ENCODE results near the gene CAMK1D.
A peak's percentile ranks its signal among the peaks of the same experiment; 100 is the strongest.

The CAMK1D gene

GRCh38 chr10:12587451-12587888 lies 238.1 kb downstream of the CAMK1D start:
- Mint-ChIP-seq H3K27me3 (no peaks in the 10 kb centered on the region), H3K4me1 (peaks cover 52% of the 10 kb centered on the region), H3K9me3 (peaks cover 0 to 9% of the 10 kb centered on the region in 2 donors), H3K27ac (no peak overlapping the region), H3K4me3 (no peak overlapping the region)
- DNase-seq (no peak), ATAC-seq (no peak)

DNA sequence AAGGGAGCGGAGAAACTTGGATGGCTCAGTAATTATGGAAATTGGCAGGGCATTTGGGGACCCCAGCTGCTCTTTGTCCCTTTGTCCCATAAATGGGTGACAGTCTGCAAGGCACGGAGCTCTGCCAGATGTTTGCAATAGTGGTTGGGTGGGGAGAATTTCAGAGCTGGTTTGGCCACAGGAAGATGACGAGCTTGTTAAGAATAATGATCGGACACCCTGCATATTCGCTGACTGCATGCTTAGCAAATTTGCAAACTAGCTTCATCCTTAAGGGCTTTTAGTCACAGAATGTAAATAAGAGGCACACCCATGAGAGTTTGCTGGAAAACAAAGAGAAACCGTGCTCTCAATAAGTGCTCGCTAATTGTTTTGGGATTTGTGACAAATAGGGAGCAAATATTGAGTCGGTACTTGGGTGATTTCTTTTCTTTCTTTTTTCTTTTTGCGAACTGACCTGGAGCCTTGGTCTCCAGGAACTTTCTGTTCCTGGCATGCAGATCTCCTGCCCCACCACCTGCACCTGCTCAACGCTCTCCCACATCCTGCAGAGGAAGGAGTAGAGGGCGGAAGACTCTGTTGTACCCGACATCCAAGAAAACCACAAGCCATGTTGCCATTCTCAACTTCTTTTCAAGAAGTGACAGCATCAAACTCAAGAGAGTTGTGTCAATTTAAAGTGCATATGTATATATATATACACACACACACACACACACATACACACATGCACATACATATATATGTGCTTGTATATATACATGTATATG lies 238.9 kb downstream of the CAMK1D start:
- Mint-ChIP-seq H3K4me3 (peak overlapping the region; percentile 77 to 79), H3K9me3 (peaks cover 0 to 8% of the 10 kb centered on the region in 2 donors), H3K4me1 (peaks cover 52% of the 10 kb centered on the region), H3K27ac (peak overlapping the region in 1 of 2 donors; percentile 74), H3K27me3 (no peaks in the 10 kb centered on the region)
- DNase-seq (no peak), ATAC-seq (peak; percentile 82)

- peaks cover 0 to 8% of the 10 kb centered on the region in 2 donors for H3K9me3 Mint-ChIP-seq
- H3K4me3 Mint-ChIP-seq: no peak overlapping the region
- no peaks in the 10 kb centered on the region for H3K27me3 Mint-ChIP-seq
- peaks cover 63% of the 10 kb centered on the region for H3K4me1 Mint-ChIP-seq
- DNase-seq (no peak), ATAC-seq (no peak)
- no peak overlapping the region for H3K27ac Mint-ChIP-seq
Observed at GRCh38 chr10:12589291-12589690, 239.9 kb downstream of the CAMK1D start.

DNA sequence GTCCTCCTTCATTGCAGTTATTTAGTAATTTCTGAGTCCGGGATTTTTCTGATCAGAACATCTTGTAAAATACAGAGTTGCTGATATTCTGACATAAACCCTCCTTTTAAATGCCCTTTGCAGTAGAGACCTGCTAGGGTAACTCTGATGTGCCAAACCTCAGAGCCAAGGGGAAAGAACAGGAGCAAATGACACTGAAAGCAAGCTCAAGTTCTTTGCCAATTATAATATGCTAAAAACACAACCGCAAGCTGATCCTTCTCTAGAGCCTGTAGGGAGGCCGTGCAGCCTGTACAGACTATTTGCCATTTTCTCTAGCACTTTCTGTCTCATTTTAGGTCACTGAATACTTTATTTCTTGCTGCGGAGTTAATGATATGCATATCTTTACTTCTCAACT lies 240.4 kb downstream of the CAMK1D start:
- no peak overlapping the region for H3K27ac Mint-ChIP-seq

DNA sequence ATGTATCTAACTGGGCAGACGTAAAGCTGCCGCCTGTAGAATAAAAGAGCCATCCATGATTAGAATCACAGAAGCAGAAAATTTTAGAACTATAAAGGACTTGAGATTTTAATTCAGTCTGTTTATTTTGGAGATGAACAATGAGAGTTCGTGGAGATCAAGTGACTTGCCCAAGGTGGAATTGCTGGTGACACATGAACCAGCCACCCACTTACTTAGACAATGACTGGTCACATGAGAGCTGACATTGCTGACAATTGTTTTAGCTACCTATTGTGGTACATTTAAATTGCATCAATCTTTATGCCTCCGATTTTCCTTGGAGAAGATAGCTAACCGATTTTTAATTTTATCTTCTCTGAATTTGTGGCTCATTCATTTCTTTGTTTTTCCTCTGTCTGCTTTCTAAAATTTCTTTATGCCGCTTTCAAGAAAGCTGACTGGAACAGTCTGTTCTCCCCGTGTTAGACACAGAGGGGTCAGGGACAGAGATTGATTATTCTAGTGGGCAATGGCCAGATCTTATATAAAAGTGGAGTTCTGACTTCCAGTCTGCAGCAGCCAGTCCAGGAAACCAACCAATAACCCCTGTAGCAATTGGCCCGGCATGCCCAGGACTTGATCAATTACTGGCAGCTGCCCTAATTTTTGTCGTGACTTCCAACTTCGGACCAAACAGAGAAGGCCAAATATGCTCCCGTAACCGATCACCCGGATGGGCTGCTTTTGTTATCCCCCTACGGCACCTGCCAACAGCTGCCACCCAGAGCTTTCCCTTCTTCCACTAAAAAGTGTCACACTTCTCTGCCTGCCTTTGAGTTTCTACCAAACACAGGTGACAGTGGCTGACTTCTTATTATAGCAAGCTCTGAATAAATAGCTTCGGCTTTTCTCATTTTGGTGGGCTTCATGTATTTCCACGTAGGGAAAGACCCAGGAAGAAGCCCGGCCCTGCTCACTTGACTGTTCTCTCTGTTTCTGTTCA lies 241.6 kb downstream of the CAMK1D start:
- ATAC-seq: no peak
- H3K4me1 Mint-ChIP-seq: peaks cover 79% of the 10 kb centered on the region

More for the DNA sequence above, 240.4 kb downstream of the CAMK1D start:
- no peak for ATAC-seq
- Mint-ChIP-seq H3K27me3 (no peaks in the 10 kb centered on the region), H3K4me3 (no peak overlapping the region), H3K9me3 (peaks cover 0 to 8% of the 10 kb centered on the region in 2 donors), H3K4me1 (peaks cover 68% of the 10 kb centered on the region)
- no peak for DNase-seq

DNA sequence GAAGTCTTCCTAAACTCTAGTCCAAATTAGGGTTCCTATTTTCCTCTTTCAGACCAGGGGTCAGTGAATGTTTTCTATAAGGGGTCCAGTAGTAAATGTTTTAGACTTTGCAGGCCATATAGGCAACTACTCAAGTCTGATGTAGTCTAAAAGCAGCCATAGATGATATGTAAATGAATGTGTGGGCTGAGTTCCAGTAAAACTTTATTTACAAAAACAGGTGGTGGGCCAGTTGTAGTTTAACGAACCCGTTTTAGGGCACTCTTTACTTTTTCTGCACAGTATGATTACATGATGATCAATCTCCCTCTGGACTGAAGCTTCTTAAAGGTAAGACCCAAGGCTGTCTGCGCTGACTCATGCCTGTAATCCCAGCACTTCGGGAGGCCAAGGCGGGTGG lies 243.6 kb downstream of the CAMK1D start:
- peaks cover 79% of the 10 kb centered on the region for H3K4me1 Mint-ChIP-seq
- no peaks in the 10 kb centered on the region for H3K27me3 Mint-ChIP-seq
- H3K4me3 Mint-ChIP-seq: no peak overlapping the region
- peaks cover 8 to 9% of the 10 kb centered on the region in 2 donors for H3K9me3 Mint-ChIP-seq
- ATAC-seq: no peak
- no peak for DNase-seq
- no peak overlapping the region for H3K27ac Mint-ChIP-seq

More for the DNA sequence above, 241.6 kb downstream of the CAMK1D start:
- H3K9me3 Mint-ChIP-seq: peaks cover 6% of the 10 kb centered on the region in 2 donors
- DNase-seq: no peak
- H3K27ac Mint-ChIP-seq: peak overlapping the region in 1 of 2 donors; percentile 34
- H3K27me3 Mint-ChIP-seq: no peaks in the 10 kb centered on the region
- H3K4me3 Mint-ChIP-seq: no peak overlapping the region

- DNase-seq: peak in 1 of 2 donors; percentile 24
- Mint-ChIP-seq H3K4me1 (peaks cover 79% of the 10 kb centered on the region), H3K4me3 (peak overlapping the region; percentile 30 to 49), H3K27ac (peak overlapping the region; percentile 16 to 48), H3K27me3 (no peaks in the 10 kb centered on the region), H3K9me3 (peaks cover 8 to 9% of the 10 kb centered on the region in 2 donors)
- peak; percentile 77 for ATAC-seq
Observed at GRCh38 chr10:12594448-12594944, 245.1 kb downstream of the CAMK1D start.

DNA sequence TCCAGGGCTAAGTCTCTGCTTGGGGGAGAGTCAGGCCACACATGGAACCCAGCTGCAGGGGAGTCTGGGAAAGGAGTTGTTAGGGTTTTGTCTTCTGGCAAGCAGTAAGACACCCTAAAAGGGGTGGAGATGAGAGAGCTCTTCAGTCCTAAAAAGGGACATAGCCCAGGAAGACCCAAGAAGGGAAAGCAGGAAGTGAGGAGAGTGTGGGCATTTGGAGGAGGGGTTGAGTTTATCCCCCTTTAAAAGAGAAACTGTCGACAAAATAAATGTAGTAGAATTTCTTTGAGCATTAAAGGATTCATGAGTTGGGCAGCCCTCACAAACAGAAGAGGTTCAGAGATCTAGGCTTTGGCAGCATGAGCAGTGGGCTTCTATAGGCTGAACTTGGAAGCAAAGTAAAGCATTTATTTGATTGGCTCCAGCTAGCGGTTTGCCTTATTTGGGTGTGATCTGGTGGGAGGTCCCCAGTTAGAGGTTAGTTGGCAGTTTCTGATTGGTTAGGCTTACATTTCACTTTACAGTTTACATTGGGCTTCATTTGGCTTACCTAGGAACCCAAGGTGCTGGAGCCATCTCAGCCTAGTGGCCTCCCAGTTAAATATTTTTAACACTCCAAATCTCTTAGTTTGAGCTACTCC lies 246.7 kb downstream of the CAMK1D start:
- no peaks in the 10 kb centered on the region for H3K27me3 Mint-ChIP-seq
- peaks cover 8 to 9% of the 10 kb centered on the region in 2 donors for H3K9me3 Mint-ChIP-seq
- peak overlapping the region in 1 of 2 donors; percentile 20 for H3K27ac Mint-ChIP-seq
- peaks cover 64% of the 10 kb centered on the region for H3K4me1 Mint-ChIP-seq
- ATAC-seq (no peak), DNase-seq (no peak)
- no peak overlapping the region for H3K4me3 Mint-ChIP-seq

- no peaks in the 10 kb centered on the region for H3K27me3 Mint-ChIP-seq
Observed at GRCh38 chr10:12597176-12597575, 247.8 kb downstream of the CAMK1D start.

GRCh38 chr10:12597788-12598765 lies 248.7 kb downstream of the CAMK1D start:
- DNase-seq: no peak
- Mint-ChIP-seq H3K4me3 (no peak overlapping the region), H3K4me1 (peaks cover 64% of the 10 kb centered on the region), H3K27me3 (no peaks in the 10 kb centered on the region), H3K9me3 (peaks cover 8 to 9% of the 10 kb centered on the region in 2 donors), H3K27ac (no peak overlapping the region)
- ATAC-seq: no peak

More at GRCh38 chr10:12597176-12597575, 247.8 kb downstream of the CAMK1D start:
- no peak overlapping the region for H3K27ac Mint-ChIP-seq
- peaks cover 8 to 9% of the 10 kb centered on the region in 2 donors for H3K9me3 Mint-ChIP-seq
- no peak for ATAC-seq
- no peak for DNase-seq
- no peak overlapping the region for H3K4me3 Mint-ChIP-seq
- H3K4me1 Mint-ChIP-seq: peaks cover 61% of the 10 kb centered on the region

DNA sequence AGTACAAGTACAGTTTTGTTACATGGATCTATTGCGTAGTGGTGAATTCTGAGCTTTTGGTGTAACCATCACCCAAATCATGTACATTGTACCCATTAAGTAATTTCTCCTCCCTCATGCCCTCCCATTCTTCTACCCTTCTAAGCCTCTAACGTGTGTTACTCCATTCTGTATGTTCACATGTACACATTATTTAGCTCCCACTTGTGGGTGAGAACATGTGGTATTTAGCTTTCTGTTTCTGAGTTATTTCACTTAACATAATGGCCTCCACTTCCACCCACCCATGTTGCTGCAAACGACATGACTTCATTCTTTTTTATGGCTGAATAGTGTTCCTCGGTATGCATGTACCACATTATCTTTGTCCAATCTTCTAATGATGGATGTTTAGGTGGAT lies 251.3 kb downstream of the CAMK1D start:
- no peak for DNase-seq
- Mint-ChIP-seq H3K9me3 (peaks cover 5% of the 10 kb centered on the region in 2 donors), H3K27me3 (no peaks in the 10 kb centered on the region), H3K4me3 (no peak overlapping the region), H3K27ac (no peak overlapping the region), H3K4me1 (peaks cover 49% of the 10 kb centered on the region)
- no peak for ATAC-seq

DNA sequence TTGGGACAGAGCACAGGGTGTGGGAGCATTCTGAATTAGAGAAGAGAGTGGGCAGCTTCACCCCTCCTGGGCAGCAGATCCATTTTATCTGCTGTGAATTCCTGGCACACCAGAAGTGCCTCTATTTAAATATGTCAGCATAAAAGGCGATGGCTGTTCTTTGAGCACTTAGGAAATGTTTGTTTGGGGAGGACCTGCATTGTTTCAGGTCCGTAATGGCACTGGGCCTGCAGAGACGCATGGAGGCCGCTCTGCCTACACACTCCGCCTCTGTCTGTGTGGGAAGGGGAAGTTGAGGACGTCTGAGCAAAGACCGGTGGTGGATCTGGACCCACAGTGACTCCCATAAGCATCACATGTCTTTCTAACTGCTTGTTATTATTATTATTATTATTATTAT lies 253.2 kb downstream of the CAMK1D start:
- Mint-ChIP-seq H3K9me3 (no peaks in the 10 kb centered on the region), H3K27ac (no peak overlapping the region)
- ATAC-seq: no peak

DNA sequence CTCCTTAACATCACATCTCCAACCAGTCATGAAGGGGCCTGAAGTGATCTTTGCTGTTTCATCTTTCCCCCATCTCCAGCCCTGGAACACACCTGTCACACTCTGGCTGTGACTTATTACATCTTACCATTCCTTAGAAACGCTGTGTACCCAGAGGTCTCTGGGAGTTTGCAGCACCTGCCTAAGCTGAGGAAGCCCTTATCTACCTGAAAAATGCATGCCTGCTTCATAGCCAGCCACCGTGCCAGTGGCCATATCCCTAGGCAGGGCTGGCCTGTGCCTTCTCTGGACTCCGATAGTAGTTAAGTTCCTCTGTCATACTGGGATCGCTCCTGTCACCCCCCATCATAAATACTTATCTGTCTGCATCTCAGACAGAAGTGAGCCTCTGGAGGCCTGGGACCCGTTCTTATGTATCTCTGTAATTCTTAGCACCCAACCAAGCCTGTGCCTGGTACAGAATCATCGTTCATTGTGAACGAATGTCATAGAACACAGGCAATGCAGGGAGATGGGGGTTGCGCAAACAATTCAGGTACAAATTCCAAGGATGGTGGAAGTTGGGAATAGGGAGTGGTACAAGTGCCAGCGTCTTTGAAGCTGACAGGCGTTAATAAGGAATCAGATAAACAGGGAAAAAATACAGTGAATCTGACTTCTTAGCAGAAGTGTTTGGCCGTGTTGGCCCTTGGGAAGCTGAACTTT lies 254.6 kb downstream of the CAMK1D start:
- H3K9me3 Mint-ChIP-seq: no peaks in the 10 kb centered on the region
- peaks cover 36% of the 10 kb centered on the region for H3K4me1 Mint-ChIP-seq
- H3K27ac Mint-ChIP-seq: no peak overlapping the region
- no peak for ATAC-seq
- H3K4me3 Mint-ChIP-seq: no peak overlapping the region
- DNase-seq: no peak
- no peaks in the 10 kb centered on the region for H3K27me3 Mint-ChIP-seq

More for the DNA sequence above, 253.2 kb downstream of the CAMK1D start:
- H3K4me1 Mint-ChIP-seq: peaks cover 50% of the 10 kb centered on the region
- H3K4me3 Mint-ChIP-seq: no peak overlapping the region
- no peaks in the 10 kb centered on the region for H3K27me3 Mint-ChIP-seq
- no peak for DNase-seq
